Body of pancreas (tissue), 4 donors: Measurements from ENCODE around the gene LIPC. TPM values are rescaled to one million over a fixed set of nuclear protein-coding genes. Genes with fewer than 3 reads are reported as not detected.

ENCODE experiments used
- ATAC-seq: fragments of 150-250 bp; one replicate; pipeline ENCODE4 v1.9.1; 2016
- DNase-seq, 4 donors: peaks; one replicate each; pipeline ENCODE4 v3.0.0-alpha.2; 2019
- H3K27ac ChIP-seq, 4 donors: fragments of 200-600 bp; sonication (generic); 1 replicate in 3 of 4; 2 replicates in 1 of 4; pipeline versions ENCODE4 v1.5.1 to v1.6.1; 2016 to 2019; ENCODE audit warnings: mild to moderate bottlenecking in 1 of 4, mixed read lengths in 1 of 4, moderate library complexity in 1 of 4
- H3K27me3 ChIP-seq, 2 donors: fragments of 200-600 bp; sonication (generic); one replicate each; pipeline ENCODE4 v1.6.0; 2016; ENCODE audit warnings: mild to moderate bottlenecking in 1 of 2
- H3K36me3 ChIP-seq, 2 donors: fragments of 200-600 bp; sonication (generic); replicated peaks in 1 of 2; 2 replicates each; pipeline ENCODE4 v1.5.1; 2016; ENCODE audit warnings: low read depth in 2 of 2; ENCODE audit not compliant: insufficient read depth in 1 of 2
- H3K4me1 ChIP-seq: fragments of 200-600 bp; sonication (generic); one replicate; pipeline ENCODE4 v1.6.0; 2016
- H3K4me3 ChIP-seq, 2 donors: fragments of 200-600 bp; sonication (generic); 1 replicate in 1 of 2; 2 replicates in 1 of 2; pipeline ENCODE4 v1.5.1; 2016 to 2019
- H3K9me3 ChIP-seq, 3 donors: fragments of 200-600 bp; sonication (generic); 1 replicate in 2 of 3; 2 replicates in 1 of 3; pipeline ENCODE4 v1.5.1; 2016
- POLR2A ChIP-seq, 3 donors: fragments of 450-650 bp; IDR thresholded peaks; one replicate each; pipeline ENCODE4 v1.6.1; 2016; ENCODE audit warnings: antibody characterized with exemption in 3 of 3, mild to moderate bottlenecking in 2 of 3
- WGBS, 2 donors: methylation state at CpG; one replicate each; pipeline ENCODE4 v1.1.5; 2017; 5-methylcytosine and 5-hydroxymethylcytosine counted together
- intact Hi-C: fragments of 100-400 bp; cut with DNase I; formaldehyde crosslinking; loops from one replicate; pipeline ENCODE4 v1.15.1; 2023
- total RNA-seq, 2 donors: library from RNA; depleted of rRNA; stranded (reverse); fragments of >200 nt; gene quantifications; one replicate each; pipeline ENCODE4 v1.1.0, GENCODE V29; 2016
- TF ChIP-seq, protein P1 (sequence below), 7 experiments: fragments of 450-650 bp in 4 of 7; fragments of 200-600 bp in 3 of 7; sonication (generic) in 3 of 7; IDR thresholded peaks; one replicate each; pipeline ENCODE4 v1.5.1; 2016 to 2019; ENCODE audit warnings: antibody characterized with exemption in 7 of 7

Gene LIPC
- total RNA-seq, 2 donors from 2014 or later: 1.6 to 2.3 TPM

DNA sequence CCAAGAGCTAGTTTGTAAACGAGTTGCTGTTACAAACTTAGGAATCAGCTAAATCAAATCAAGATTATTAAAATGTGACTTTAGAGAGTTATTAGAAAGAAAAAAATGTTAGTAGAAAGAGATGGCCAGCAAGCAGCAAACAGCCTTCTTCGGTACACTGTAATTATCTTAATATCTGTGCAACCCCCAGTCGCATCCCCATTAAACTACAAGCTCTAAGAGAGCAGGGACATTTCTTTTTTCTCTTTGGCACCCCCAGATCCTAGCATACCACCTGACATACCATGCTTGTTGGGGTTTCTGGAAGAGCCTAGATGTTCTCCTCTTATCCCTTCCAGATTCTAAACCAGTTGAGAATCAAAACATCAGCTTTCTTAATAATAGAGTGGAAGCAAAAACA is 45.1 kb upstream of the LIPC start:
- Histone ChIP-seq H3K4me1 (no peaks in the 10 kb centered on the region), H3K4me3 (no peak overlapping the region), H3K36me3 (no peaks in the 10 kb centered on the region), H3K27me3 (no peaks in the 10 kb centered on the region), H3K27ac (no peak overlapping the region), H3K9me3 (no peaks in the 10 kb centered on the region)
- ATAC-seq (no peak), DNase-seq (no peak)
- 71 to 76% methylated on average over 3 of the region's 3 CpGs for WGBS, 2 donors
- intact Hi-C loops: no loop called here
- TF ChIP-seq, protein P1, sequence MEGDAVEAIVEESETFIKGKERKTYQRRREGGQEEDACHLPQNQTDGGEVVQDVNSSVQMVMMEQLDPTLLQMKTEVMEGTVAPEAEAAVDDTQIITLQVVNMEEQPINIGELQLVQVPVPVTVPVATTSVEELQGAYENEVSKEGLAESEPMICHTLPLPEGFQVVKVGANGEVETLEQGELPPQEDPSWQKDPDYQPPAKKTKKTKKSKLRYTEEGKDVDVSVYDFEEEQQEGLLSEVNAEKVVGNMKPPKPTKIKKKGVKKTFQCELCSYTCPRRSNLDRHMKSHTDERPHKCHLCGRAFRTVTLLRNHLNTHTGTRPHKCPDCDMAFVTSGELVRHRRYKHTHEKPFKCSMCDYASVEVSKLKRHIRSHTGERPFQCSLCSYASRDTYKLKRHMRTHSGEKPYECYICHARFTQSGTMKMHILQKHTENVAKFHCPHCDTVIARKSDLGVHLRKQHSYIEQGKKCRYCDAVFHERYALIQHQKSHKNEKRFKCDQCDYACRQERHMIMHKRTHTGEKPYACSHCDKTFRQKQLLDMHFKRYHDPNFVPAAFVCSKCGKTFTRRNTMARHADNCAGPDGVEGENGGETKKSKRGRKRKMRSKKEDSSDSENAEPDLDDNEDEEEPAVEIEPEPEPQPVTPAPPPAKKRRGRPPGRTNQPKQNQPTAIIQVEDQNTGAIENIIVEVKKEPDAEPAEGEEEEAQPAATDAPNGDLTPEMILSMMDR (IDR thresholded peaks at IDR 0.05): no peak
- no peak for TF ChIP-seq POLR2A (IDR thresholded peaks at IDR 0.05)

DNA sequence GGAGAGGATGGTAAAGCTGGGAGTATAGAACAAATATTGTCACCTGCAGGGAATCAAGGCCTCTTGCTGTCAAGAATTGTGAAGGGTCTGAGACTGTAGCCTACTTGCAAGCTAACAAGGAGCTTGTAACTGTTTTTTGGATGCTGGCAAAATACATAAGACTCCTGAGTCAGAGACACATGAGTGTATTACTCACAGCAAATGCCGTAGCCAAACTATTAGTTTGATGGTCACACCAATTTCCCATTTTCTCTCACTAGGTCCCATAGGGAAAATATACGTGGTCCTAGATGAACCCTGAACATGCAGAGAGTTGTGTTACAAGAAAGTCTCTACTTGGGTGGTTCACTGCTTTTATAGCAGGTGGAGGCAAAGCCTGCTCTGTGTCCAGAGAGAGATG is 44.7 kb upstream of the LIPC start:
- ATAC-seq: no peak
- 81 to 86% methylated on average over 2 of the region's 2 CpGs for WGBS, 2 donors
- no peaks in the 10 kb centered on the region for H3K27me3 ChIP-seq

DNA sequence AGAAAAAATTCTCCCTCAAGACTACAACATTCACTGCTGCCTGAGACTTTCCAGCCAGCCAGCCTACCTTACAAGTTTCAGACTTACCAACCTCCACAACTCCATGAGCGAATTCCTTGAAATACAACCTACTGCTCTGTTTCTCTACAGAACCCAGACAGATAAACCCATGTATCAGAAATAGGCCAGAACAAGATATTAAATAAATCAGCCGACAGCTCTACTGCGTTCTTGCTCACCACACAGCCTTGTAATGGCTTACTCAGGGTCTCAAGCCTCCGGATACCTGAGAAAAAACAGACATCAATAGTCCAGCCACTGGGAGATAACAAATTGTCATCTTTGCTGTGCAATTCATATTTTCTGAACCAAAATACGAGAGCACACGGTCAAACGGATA is 43.6 kb upstream of the LIPC start:
- ATAC-seq (no peak), DNase-seq (no peak)
- intact Hi-C loops: no loop called here
- TF ChIP-seq POLR2A (IDR thresholded peaks at IDR 0.05): no peak
- TF ChIP-seq, protein P1 (IDR thresholded peaks at IDR 0.05): no peak
- Histone ChIP-seq H3K4me1 (no peaks in the 10 kb centered on the region), H3K27ac (no peak overlapping the region), H3K9me3 (no peaks in the 10 kb centered on the region), H3K4me3 (no peak overlapping the region), H3K36me3 (no peaks in the 10 kb centered on the region), H3K27me3 (no peaks in the 10 kb centered on the region)
- WGBS, 2 donors: 88 to 94% methylated on average over 7 of the region's 7 CpGs

More for the DNA sequence above, 44.7 kb upstream of the LIPC start:
- Histone ChIP-seq H3K36me3 (no peaks in the 10 kb centered on the region), H3K4me3 (no peak overlapping the region), H3K27ac (no peak overlapping the region), H3K9me3 (no peaks in the 10 kb centered on the region), H3K4me1 (no peaks in the 10 kb centered on the region)
- DNase-seq: no peak
- TF ChIP-seq, protein P1 (IDR thresholded peaks at IDR 0.05): no peak
- no peak for TF ChIP-seq POLR2A (IDR thresholded peaks at IDR 0.05)
- intact Hi-C loops: no loop called here

DNA sequence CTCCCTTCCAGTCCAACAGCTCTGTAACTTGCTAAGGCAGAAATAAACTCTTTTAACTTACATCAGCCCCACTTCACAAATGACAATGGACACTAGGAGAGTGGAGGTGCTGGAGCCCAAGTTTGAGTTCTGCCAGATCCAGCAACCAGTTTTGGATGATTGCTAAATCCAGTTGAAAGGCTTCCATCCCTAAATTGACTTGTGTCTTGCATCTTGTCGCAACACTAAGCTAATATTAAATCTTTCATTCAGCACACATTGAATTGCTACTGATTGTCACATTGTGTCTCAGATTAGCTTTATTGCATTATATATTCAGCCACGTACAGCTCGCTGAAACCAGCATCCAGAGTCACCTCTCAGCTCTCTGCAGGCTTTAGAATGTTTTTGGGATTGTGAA is 41.7 kb upstream of the LIPC start:
- H3K4me1 ChIP-seq: no peaks in the 10 kb centered on the region
- DNase-seq: no peak
- 79 to 86% methylated on average over 3 of the region's 3 CpGs for WGBS, 2 donors
- intact Hi-C loops: no loop called here
- H3K4me3 ChIP-seq: no peak overlapping the region
- no peaks in the 10 kb centered on the region for H3K27me3 ChIP-seq
- peak overlapping the region in 3 of 4 donors; percentile 0 to 62 (median 45) for H3K27ac ChIP-seq
- TF ChIP-seq, protein P1 (IDR thresholded peaks at IDR 0.05): no peak
- TF ChIP-seq POLR2A (IDR thresholded peaks at IDR 0.05): no peak
- no peaks in the 10 kb centered on the region for H3K9me3 ChIP-seq
- no peaks in the 10 kb centered on the region for H3K36me3 ChIP-seq
- ATAC-seq: no peak

DNA sequence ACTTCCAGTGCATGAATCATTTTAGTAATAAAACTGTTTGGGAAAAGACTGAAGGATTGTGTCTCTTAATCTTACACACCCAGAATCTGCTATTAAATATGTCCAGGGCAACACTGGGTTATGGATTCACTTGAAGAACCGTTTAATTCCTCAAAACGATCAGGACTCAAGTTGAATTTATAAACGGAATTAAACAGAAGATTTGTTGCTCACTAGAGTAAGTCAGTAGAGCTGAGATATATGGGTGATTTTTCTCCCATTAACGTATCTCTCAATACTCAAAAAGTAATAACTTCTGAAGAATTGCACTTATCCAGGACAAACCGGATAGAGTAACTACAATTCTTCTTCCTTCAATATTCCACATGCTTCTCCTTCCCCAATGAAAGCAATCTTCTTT is 41.1 kb upstream of the LIPC start:
- DNase-seq (no peak), ATAC-seq (no peak)
- Histone ChIP-seq H3K27me3 (no peaks in the 10 kb centered on the region), H3K4me1 (no peaks in the 10 kb centered on the region), H3K9me3 (no peaks in the 10 kb centered on the region), H3K36me3 (no peaks in the 10 kb centered on the region), H3K4me3 (no peak overlapping the region), H3K27ac (peak overlapping the region in 2 of 4 donors; percentile 45 to 62)
- intact Hi-C loops: no loop called here
- 58 to 62% methylated on average over 5 of the region's 5 CpGs for WGBS, 2 donors
- no peak for TF ChIP-seq POLR2A (IDR thresholded peaks at IDR 0.05)
- TF ChIP-seq, protein P1 (IDR thresholded peaks at IDR 0.05): no peak
